H1 (cell line): ENCODE results near the gene APBA2. TPM values are rescaled to one million over a fixed set of nuclear protein-coding genes. Genes with fewer than 3 reads are reported as not detected.
A peak's percentile ranks its signal among the peaks of the same experiment; 100 is the strongest.

Experiments used
- CTCF ChIA-PET: fragments of 300-600 bp; sonication (Branson Sonifier 250); formaldehyde crosslinking; loops from one replicate; lab custom pipeline; 2021; ENCODE audit not compliant: partially characterized antibody; lab: Charles Lee
- POLR2A ChIA-PET: fragments of 300-600 bp; sonication (Branson Sonifier 250); formaldehyde crosslinking; loops from one replicate; lab custom pipeline; 2021; ENCODE audit warnings: inconsistent platforms; ENCODE audit not compliant: partially characterized antibody; lab: Charles Lee
- DNase-seq, 2 experiments: peaks; one replicate each; pipeline versions ENCODE4 v3.0.0 to v3.0.0-alpha.2; 2010 to 2022; ENCODE audit warnings: low spot score in 2 of 2, low read depth in 1 of 2, mixed read lengths in 1 of 2
- FAIRE-seq: peaks from 2 replicates; lab custom pipeline; 2011; peaks lifted over from hg19 to GRCh38; lab: Jason Lieb, UNC
- H2AFZ ChIP-seq: 2 replicates; pipeline ENCODE4 v1.8.1; 2012; ENCODE audit warnings: low read length, inconsistent platforms
- H2AK5ac ChIP-seq: 2 replicates; pipeline ENCODE4 v1.6.1; 2013; ENCODE audit warnings: low read depth, low read length
- H2BK120ac ChIP-seq: replicated peaks from 2 replicates; pipeline ENCODE3; 2013; ENCODE audit warnings: low read depth, low read length, inconsistent platforms
- H2BK12ac ChIP-seq: 2 replicates; pipeline ENCODE4 v1.6.1; 2013; ENCODE audit warnings: low read depth, low read length
- H2BK15ac ChIP-seq: 2 replicates; pipeline ENCODE4 v1.6.1; 2013; ENCODE audit warnings: low read length
- H2BK20ac ChIP-seq: 2 replicates; pipeline ENCODE4 v1.6.1; 2013; ENCODE audit warnings: low read length
- H2BK5ac ChIP-seq: 2 replicates; pipeline ENCODE4 v1.6.1; 2013; ENCODE audit warnings: low read depth, low read length
- H3K14ac ChIP-seq: 2 replicates; pipeline ENCODE4 v1.6.1; 2013; ENCODE audit warnings: inconsistent platforms; ENCODE audit not compliant: insufficient read length
- H3K18ac ChIP-seq: 2 replicates; pipeline ENCODE4 v1.6.1; 2013; ENCODE audit warnings: low read length; ENCODE audit errors: extremely low read depth
- H3K23ac ChIP-seq: 2 replicates; pipeline ENCODE4 v1.6.1; 2013; ENCODE audit warnings: inconsistent platforms; ENCODE audit not compliant: insufficient read length
- H3K23me2 ChIP-seq: 2 replicates; pipeline ENCODE4 v1.6.1; 2013; ENCODE audit warnings: low read depth, low read length
- H3K27ac ChIP-seq: 2 replicates; pipeline ENCODE4 v1.6.1; 2011; ENCODE audit warnings: low read depth, low read length, inconsistent platforms
- H3K27me3 ChIP-seq, 4 experiments: replicated peaks in 1 of 4; 1 replicate in 1 of 4; 2 replicates in 3 of 4; pipeline versions ENCODE4 v1.6.1 to v1.8.1; 2011 to 2013; ENCODE audit warnings: low read length in 3 of 4, mild to moderate bottlenecking in 3 of 4, inconsistent platforms in 2 of 4, mixed read lengths in 2 of 4, moderate library complexity in 1 of 4; ENCODE audit not compliant: control insufficient read depth in 3 of 4, insufficient read depth in 3 of 4; ENCODE audit errors: extremely low read depth in 1 of 4
- H3K36me3 ChIP-seq, 4 experiments: 2 replicates each; pipeline versions ENCODE4 v1.6.1 to v1.8.1; 2011 to 2013; ENCODE audit warnings: mild to moderate bottlenecking in 4 of 4, low read length in 3 of 4, moderate library complexity in 2 of 4, control low read depth in 1 of 4, inconsistent platforms in 1 of 4; ENCODE audit not compliant: insufficient read depth in 4 of 4, control insufficient read depth in 2 of 4
- H3K4ac ChIP-seq: replicated peaks from 2 replicates; pipeline ENCODE3; 2013; ENCODE audit warnings: low read length, low read depth, mixed read lengths, inconsistent platforms; ENCODE audit not compliant: insufficient read length
- H3K4me1 ChIP-seq, 4 experiments: replicated peaks in 1 of 4; 1 replicate in 1 of 4; 2 replicates in 3 of 4; pipeline versions ENCODE4 v1.6.1 to v1.8.1; 2011 to 2013; ENCODE audit warnings: low read length in 3 of 4, inconsistent platforms in 2 of 4, mixed read lengths in 1 of 4; ENCODE audit not compliant: insufficient read depth in 4 of 4, control insufficient read depth in 3 of 4
- H3K4me2 ChIP-seq, 2 experiments: 2 replicates each; pipeline versions ENCODE4 v1.6.1 to v1.8.1; 2011 to 2013; ENCODE audit warnings: low read depth in 2 of 2, low read length in 2 of 2, control low read depth in 1 of 2, inconsistent platforms in 1 of 2, mild to moderate bottlenecking in 1 of 2; ENCODE audit not compliant: insufficient read depth in 1 of 2
- H3K4me3 ChIP-seq, 4 experiments: fragments of 200-600, 300-600 bp in 1 of 4; sonication (generic), shearing (Covaris generic), sonication (Bioruptor Twin) in 1 of 4; 2 replicates each; pipeline versions ENCODE4 v1.5.1 to v1.8.1; 2011 to 2016; ENCODE audit warnings: low read length in 4 of 4, low read depth in 3 of 4, control low read depth in 2 of 4, inconsistent platforms in 2 of 4, mild to moderate bottlenecking in 2 of 4, mixed read lengths in 1 of 4, moderate library complexity in 1 of 4; ENCODE audit not compliant: insufficient read depth in 2 of 4; ENCODE audit errors: extremely low read depth in 1 of 4
- H3K56ac ChIP-seq: replicated peaks from 2 replicates; pipeline ENCODE3; 2013; ENCODE audit warnings: low read depth, mild to moderate bottlenecking, mixed read lengths, low read length, inconsistent platforms; ENCODE audit not compliant: insufficient read length
- H3K79me1 ChIP-seq: 2 replicates; pipeline ENCODE4 v1.6.1; 2013; ENCODE audit warnings: low read depth, low read length, control low read depth
- H3K79me2 ChIP-seq, 2 experiments: 2 replicates each; pipeline versions ENCODE4 v1.6.1 to v1.8.1; 2012 to 2013; ENCODE audit warnings: low read length in 2 of 2, mild to moderate bottlenecking in 2 of 2, inconsistent platforms in 1 of 2; ENCODE audit not compliant: insufficient read depth in 2 of 2, control insufficient read depth in 1 of 2
- H3K9ac ChIP-seq, 4 experiments: replicated peaks in 1 of 4; 1 replicate in 1 of 4; 2 replicates in 3 of 4; pipeline versions ENCODE4 v1.6.1 to v1.8.1; 2011 to 2013; ENCODE audit warnings: low read depth in 3 of 4, low read length in 3 of 4, control low read depth in 2 of 4, mild to moderate bottlenecking in 2 of 4, moderate library complexity in 2 of 4, inconsistent platforms in 1 of 4; ENCODE audit errors: extremely low read depth in 1 of 4
- H3K9me3 ChIP-seq, 2 experiments: 2 replicates each; pipeline versions ENCODE4 v1.6.1 to v1.8.1; 2012 to 2013; ENCODE audit warnings: mild to moderate bottlenecking in 2 of 2, moderate library complexity in 2 of 2, control low read depth in 1 of 2, inconsistent platforms in 1 of 2, low read depth in 1 of 2, low read length in 1 of 2, mixed read lengths in 1 of 2; ENCODE audit not compliant: insufficient read depth in 2 of 2
- H4K20me1 ChIP-seq, 2 experiments: replicated peaks in 1 of 2; 2 replicates each; pipeline versions ENCODE3 to v1.8.1; 2011 to 2013; ENCODE audit warnings: inconsistent platforms in 2 of 2, low read length in 2 of 2, mild to moderate bottlenecking in 1 of 2; ENCODE audit not compliant: insufficient read depth in 2 of 2, control insufficient read depth in 1 of 2
- H4K5ac ChIP-seq: 2 replicates; pipeline ENCODE4 v1.6.1; 2013; ENCODE audit warnings: low read length, low read depth, mixed read lengths, inconsistent platforms; ENCODE audit not compliant: insufficient read length
- H4K8ac ChIP-seq: 2 replicates; pipeline ENCODE4 v1.8.0; 2013; ENCODE audit warnings: mild to moderate bottlenecking, moderate library complexity, low read length, inconsistent platforms; ENCODE audit not compliant: insufficient read depth; ENCODE audit errors: extremely low read depth
- H4K91ac ChIP-seq: replicated peaks from 2 replicates; pipeline ENCODE3; 2013; ENCODE audit warnings: low read length, mixed read lengths, inconsistent platforms; ENCODE audit not compliant: insufficient read length
- ATF2 ChIP-seq: IDR thresholded peaks from 2 replicates; pipeline ENCODE4 v1.6.1; 2012; ENCODE audit warnings: low read length, inconsistent platforms
- RFX5 ChIP-seq: IDR thresholded peaks from 2 replicates; pipeline ENCODE4 v1.6.1; 2011; ENCODE audit warnings: low read depth, low read length, improper control_type of control experiment, borderline replicate concordance
- WGBS, 2 experiments: shearing (Covaris generic) in 1 of 2; methylation state at CpG; one replicate each; pipeline versions ENCODE4 v1.1.6 to v1.1.7; 2013 to 2015; ENCODE audit warnings: low lambda C conversion rate in 2 of 2, mixed read lengths in 2 of 2, inconsistent platforms in 1 of 2, low coverage in 1 of 2, missing lambda C conversion rate in 1 of 2; ENCODE audit not compliant: insufficient replicate concordance in 2 of 2, insufficient coverage in 1 of 2, insufficient read length in 1 of 2; ENCODE audit errors: extremely low coverage in 1 of 2, missing lambda C conversion rate in 1 of 2; 5-methylcytosine and 5-hydroxymethylcytosine counted together
- polyA plus RNA-seq, 7 experiments: library from polyadenylated mRNA; depleted of rRNA in 3 of 7; stranded (reverse) in 5 of 7; unstranded in 2 of 7; fragments of >200 nt in 5 of 7; fragments of 200-250 nt in 2 of 7; gene quantifications; 1 replicate in 5 of 7; 2 replicates in 1 of 7; 4 replicates in 1 of 7; pipeline versions ENCODE4 v1.2.1 to v1.2.3, GENCODE V29; 2011 to 2013; ENCODE audit warnings: missing spikeins in 2 of 7, mixed read lengths in 2 of 7
- total RNA-seq: library from RNA; stranded (reverse); fragmentation: NEBNext Ultra II Directional; extraction: Animal tissue kit (Norgen Biotek cat#: 25700); gene quantifications from 2 replicates; pipeline ENCODE4 v1.2.1, GENCODE V29; 2021
- TF ChIP-seq, protein P1 (sequence below): IDR thresholded peaks from 2 replicates; pipeline ENCODE4 v1.6.1; 2011; ENCODE audit warnings: low read depth, mild to moderate bottlenecking, low read length; ENCODE audit not compliant: insufficient read depth

APBA2 gene
- total and polyA plus RNA-seq, 2 of the 8 experiments (the other 6 are each of a cell fraction or from before 2014, with no cell fraction given): 15.5 to 19.0 TPM

DNA sequence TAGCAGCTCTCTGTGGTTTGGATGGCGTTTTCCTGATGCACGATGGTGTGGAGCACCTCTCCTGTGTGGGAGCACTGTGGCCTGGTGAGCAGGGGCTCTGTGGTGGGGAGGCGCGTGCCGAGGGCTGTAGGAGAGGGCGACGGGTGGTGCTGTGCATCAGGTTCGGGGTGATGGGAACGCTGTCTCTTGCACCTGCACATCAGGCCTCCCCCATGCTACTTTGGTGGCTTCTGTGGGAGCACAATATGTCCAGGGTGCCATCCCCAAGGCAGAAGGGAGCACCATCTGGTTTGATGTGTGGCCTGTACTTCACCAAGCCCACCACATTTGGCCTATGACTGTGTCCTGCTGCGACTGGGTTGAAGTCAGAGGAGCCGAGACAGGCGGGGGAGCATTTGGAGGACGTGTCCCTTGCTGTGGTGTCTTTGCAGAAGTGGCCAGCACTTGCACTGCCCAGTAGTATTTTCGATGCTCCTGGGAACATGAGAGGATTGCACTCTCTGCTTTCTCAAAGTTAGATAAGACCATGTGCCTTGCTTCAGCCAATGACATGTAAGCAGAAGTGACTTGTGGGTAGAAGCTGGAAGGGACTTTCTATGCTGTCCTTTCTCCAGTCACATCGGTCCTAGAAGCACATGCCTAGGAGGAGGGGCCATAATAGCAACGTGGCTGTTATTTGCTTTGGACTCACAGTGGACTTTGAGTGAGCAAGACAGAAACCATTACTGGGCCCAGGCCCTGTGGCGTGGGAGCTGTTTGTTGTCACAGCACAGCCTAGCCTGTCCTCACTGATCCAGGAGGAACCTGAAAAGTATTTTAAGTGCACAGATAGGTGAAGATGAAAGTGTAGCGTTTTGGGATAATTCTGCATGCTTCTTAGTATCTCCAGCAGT is 72.1 kb downstream of the APBA2 start:
- no peak overlapping the region for H2BK20ac ChIP-seq
- no peak overlapping the region for H3K23ac ChIP-seq
- H2AFZ ChIP-seq: no peak overlapping the region
- no peak overlapping the region; the same call in 1 of the 2 replicates for H2BK5ac ChIP-seq
- no peak overlapping the region for H4K5ac ChIP-seq
- H3K79me1 ChIP-seq: no peaks in the 10 kb centered on the region
- H3K4me1 ChIP-seq: peaks cover 0 to 15% (median 3%) of the 10 kb centered on the region in 4 experiments; a peak in 4 of 7 replicates
- POLR2A ChIA-PET: interaction anchor here (0.7 kb wide), 1 partner anchor 51 kb away, joined by 3 read pairs; no protein-coding TSS in a partner anchor
- no peak overlapping the region for H3K4ac ChIP-seq
- H3K56ac ChIP-seq: no peak overlapping the region
- no peak overlapping the region for H2BK120ac ChIP-seq
- H2BK12ac ChIP-seq: no peak overlapping the region
- H3K9ac ChIP-seq: no peak overlapping the region
- H3K18ac ChIP-seq: no peak overlapping the region
- no peaks in the 10 kb centered on the region for H3K9me3 ChIP-seq
- H3K14ac ChIP-seq: no peak overlapping the region
- no peak for FAIRE-seq
- H4K20me1 ChIP-seq: no peaks in the 10 kb centered on the region
- H2AK5ac ChIP-seq: no peak overlapping the region
- H4K8ac ChIP-seq: no peak overlapping the region; the same call in 1 of the 2 replicates
- H3K23me2 ChIP-seq: no peaks in the 10 kb centered on the region
- H3K79me2 ChIP-seq: no peaks in the 10 kb centered on the region
- H4K91ac ChIP-seq: no peak overlapping the region
- H3K4me2 ChIP-seq: no peak overlapping the region
- no peaks in the 10 kb centered on the region for H3K36me3 ChIP-seq
- no peak overlapping the region for H3K4me3 ChIP-seq
- 96% methylated on average over 18 of the region's 18 CpGs; no CpG with 5 or more reads in 1 of the 2 experiments for WGBS, 2 experiments
- H3K27ac ChIP-seq: no peak overlapping the region
- CTCF ChIA-PET: interaction anchor here (0.6 to 3.1 kb wide), 7 partner anchors 11 to 145 kb away, joined by 3 to 8 read pairs (median 4); no protein-coding TSS in a partner anchor
- H3K27me3 ChIP-seq: no peaks in the 10 kb centered on the region
- no peak overlapping the region for H2BK15ac ChIP-seq
- peak in 1 of 2 experiments; percentile 23 for DNase-seq
- TF ChIP-seq, protein P1, sequence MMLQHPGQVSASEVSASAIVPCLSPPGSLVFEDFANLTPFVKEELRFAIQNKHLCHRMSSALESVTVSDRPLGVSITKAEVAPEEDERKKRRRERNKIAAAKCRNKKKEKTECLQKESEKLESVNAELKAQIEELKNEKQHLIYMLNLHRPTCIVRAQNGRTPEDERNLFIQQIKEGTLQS: no peak
- no peak for TF ChIP-seq RFX5
- no peak for TF ChIP-seq ATF2
